Cerebellar nuclear complex (tissue), 1 donor: ENCODE results near the gene TSPAN32.
"Not testable (repeated sequence)": the region's sequence is repeated elsewhere in the genome, so short reads cannot be mapped to it uniquely, and the experiment has no call there.

Experiments used
- DNase-seq, 2 experiments: peaks; one replicate each; lab custom pipeline; 2025; lab: John Stamatoyannopoulos, UW

TSPAN32 gene

GRCh38 chr11:2342981-2343380 lies 41.2 kb downstream of the TSPAN32 start:
- no peak for DNase-seq

- no peak for DNase-seq
Measured at GRCh38 chr11:2343502-2343901, 41.7 kb downstream of the TSPAN32 start.

DNA sequence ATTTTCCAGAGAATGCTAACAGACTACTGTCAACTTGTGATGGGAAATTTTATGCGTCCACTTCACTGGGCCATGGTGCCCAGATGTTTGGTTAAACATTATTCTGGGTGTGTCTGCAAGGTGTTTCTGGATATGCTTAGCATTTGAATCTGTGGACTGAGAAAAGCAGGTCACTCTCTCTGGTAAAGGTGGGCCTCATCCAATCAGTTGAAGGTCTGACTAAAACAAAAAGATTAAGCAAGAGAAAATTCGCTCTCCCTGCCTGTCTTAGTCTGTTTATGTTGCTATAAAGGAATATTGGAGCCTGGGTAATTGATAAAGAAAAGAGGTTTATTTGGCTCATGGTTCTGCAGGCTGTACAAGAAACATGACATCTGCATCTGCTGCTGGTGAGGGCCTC lies 43.2 kb downstream of the TSPAN32 start:
- DNase-seq: no peak

DNA sequence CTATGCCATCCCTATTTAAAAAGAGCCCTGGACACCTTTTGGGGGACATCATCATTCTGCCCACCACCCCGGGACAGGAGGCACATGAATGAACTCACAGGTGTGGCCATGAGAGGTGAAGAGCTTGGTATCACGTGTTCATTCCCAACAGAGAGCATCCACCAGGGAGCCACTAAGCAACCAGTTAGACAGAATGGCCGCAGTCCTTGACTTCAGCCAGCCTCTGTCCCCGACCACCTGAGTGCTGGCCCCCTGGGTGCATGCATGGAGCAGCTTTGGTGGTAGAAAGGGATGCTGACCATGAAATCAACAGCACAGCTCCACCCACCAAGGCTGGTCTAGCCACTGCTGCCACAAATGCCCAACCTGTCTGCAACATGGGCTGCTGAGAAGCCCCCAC lies 44.2 kb downstream of the TSPAN32 start:
- no peak for DNase-seq

DNA sequence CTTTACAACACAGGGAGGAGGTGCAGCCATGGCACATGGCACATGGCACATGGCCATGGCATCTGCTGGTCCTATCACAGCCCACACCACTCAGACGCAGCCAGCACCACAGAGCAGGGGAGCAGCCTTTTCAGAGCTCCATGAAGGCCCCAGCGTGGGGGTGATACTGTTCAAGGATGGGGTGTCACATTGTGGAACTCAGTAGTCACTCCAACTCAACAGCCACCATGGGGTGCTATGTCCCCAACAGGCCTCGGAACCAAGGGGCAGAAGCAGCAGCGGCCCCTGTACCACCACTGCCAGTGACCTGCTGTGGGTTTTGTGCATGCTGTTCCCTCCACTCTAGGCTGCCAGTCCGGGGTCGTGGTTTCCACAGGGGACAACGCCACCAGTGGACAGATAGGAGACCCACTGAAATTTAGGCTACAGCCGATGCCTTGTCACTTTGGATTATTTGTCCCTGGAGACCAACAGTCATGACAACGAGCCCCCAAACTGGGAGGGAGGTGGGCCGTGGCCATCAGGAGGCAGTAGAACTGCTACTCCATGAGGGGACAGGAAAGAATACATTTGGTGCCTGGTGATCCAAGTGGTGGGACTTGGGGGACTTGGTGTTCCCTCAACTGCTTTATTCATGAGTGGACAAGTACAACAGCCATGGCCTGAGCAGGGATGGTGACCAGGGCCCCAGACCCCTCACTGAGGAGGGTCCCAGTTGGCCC lies 44.9 kb downstream of the TSPAN32 start:
- DNase-seq: no peak

- no peak for DNase-seq
Measured at GRCh38 chr11:2347308-2347830, 45.6 kb downstream of the TSPAN32 start.

DNA sequence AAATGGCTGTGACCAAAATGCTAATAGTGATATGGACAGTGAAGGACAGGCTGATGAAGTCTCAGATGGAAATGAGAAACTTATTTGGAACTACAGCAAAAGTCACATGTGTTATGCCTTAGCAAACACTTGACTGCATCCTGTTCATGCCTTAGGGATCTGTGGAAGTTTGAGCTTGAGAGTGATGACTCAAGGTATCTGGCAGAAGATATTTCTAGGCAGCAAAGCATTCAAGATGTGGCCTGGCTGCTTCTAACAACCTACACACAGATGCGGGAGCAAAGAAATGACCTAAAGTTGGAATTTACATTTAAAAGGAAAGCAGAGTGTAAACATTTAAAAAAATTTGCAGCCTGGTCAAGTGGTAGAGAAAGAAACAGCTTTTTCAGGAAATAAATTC lies 47.2 kb downstream of the TSPAN32 start:
- DNase-seq: no peak

DNA sequence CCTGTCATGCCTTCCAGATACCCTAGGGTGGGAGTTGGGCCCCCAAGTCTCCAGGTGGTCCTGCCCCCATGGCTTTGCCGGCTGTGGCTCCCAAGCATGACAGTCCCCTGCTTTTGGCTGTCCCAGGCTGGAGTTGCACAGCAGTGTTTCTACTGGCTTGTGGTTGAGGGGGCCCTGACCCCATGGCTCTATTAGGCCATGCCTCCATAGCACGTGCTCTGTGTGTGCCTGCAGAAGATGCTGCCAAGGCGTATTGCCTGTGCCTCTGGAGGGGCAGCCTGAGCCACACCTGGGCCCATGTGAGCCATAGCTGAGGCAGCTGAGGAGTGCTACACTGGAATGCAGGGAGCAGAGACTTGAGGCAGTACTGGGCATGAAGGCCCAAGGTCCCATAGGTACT lies 49.9 kb downstream of the TSPAN32 start:
- no peak for DNase-seq

DNA sequence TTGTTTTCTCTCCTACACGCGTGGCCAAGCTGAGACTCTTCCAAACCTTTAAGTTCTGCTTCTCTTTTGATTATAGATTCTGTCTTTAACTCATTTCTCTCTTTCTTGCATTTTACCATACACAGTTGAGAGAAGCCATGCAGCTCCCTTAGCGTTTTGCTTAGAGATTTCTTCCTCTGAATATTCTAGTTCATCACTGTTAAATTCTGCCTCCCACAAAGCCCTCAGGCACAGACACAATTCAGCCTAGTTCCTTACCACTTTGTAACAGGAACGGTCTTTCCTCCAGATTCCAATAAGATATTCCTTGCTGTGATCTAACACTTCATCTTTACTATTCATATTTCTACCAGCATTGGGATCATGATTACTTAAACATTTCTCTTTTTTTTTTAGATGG lies 50.6 kb downstream of the TSPAN32 start:
- DNase-seq: no peak

DNA sequence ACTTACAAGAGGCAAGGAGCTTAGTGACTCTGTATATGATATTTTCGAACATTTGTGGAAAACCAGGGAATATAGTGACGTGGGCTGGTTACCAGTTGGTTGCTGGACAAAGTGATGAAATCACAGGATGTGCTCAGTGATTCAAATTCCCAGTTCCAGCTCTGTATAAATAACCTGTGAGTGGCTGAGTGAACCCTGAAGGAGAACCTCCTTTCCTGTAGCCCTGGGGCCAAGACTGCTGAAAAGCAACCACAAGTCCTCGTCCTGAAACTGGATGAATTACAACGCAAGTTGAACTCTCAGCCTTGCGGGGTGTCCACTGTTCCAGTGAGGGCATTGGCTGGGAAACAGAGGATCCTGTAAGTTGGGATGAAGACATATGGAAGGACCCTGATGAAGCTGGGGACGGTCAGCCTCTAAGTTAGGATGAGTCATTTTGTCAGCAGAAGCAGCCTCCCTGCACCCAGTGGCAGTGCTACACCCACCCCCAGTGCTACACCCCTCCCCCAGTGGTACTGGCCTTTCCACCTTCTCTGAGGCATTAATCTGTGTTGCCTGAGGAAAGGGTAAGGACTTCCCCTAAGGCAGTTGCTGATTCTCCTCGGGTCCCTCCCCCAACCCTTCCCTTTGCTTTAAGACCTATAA lies 53.3 kb downstream of the TSPAN32 start:
- no peak for DNase-seq

- no peak for DNase-seq
Measured at GRCh38 chr11:2357246-2357645, 55.4 kb downstream of the TSPAN32 start.

GRCh38 chr11:2357651-2358050 lies 55.8 kb downstream of the TSPAN32 start:
- DNase-seq: not testable (repeated sequence)

- no peak for DNase-seq
Measured at GRCh38 chr11:2358754-2359442, 57.1 kb downstream of the TSPAN32 start.

- no peak for DNase-seq
Measured at GRCh38 chr11:2359557-2359956, 57.7 kb downstream of the TSPAN32 start.

- DNase-seq: no peak
Measured at GRCh38 chr11:2360081-2360642, 58.3 kb downstream of the TSPAN32 start.

DNA sequence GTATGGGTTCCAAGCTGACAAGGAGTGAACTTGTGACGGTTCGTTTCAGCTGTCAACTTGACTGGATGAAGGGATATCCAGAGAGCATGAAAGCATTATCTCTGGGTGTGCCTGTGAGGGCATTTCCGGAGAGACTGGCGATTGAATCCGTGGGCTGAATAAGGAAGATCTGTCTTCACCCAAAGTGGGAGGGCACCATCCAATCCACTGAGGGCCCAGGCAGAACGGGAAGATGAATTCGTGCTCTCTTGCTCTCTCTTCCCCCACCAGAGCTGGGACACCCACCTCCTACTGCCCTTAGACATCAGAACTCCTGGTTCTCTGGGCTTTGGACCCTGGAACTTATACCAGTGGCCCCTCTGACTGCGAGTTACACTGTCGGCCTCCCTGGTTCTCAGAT lies 59.8 kb downstream of the TSPAN32 start:
- no peak for DNase-seq

GRCh38 chr11:2362414-2362813 lies 60.6 kb downstream of the TSPAN32 start:
- DNase-seq: no peak

DNA sequence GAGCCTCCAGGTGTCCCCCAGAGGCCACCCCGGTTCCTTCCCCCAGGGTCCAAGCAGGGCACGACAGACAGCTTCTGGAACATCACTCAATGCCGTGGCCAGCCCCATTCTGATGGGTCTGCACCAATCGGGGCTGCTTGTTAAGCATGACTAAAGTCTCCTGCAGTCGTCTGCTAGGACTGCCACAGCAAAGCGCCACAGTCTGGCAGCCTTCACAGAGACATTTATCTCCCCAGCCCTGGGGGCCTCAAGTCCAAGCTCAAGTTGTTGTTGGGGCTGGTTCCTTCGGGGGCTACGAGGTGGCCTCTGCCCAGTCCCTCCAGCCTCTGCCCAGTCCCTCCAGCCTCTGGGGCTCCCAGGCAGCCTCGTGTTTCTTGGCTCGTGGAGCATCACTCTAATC lies 61.3 kb downstream of the TSPAN32 start:
- DNase-seq: no peak

DNA sequence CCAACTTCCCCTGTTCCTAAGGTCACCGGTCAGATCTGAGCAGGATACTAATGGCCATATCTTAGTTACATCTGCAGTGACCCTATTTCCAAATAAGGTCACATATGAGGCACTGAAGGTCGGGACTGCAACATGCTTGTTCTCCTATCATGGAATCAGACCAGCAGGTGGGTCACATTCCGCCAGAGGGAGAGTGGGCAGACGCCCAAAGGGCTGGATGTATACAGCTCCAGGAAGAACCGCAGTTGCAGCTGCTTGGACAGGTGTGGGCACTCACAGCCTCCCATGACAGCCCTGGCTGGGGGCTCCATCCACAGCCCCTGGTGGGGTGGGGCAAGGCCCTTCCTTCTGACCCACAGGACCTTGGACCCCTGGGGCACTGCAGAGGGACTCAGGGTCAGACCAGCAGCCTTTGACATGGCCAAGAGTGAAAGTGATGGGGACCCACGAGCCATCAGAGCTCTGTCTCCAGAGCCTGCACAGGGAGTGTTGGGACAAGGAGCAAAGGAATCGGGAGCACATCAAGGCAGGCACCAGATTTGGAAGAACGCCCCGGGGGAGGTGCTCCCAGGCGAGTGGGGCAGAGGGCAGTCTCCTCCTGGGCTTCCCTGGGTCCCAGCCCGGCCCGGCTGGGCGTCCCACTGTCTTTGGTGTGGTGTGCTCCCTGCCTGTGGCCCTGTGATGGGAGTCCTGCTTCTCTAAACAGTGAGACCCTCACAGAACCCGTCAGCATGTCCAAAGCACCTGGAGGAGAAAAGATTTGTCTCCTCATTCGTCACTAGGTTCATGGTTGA lies 62.0 kb downstream of the TSPAN32 start:
- no peak for DNase-seq

- not testable (repeated sequence) for DNase-seq
Measured at GRCh38 chr11:2364386-2364785, 62.6 kb downstream of the TSPAN32 start.

DNA sequence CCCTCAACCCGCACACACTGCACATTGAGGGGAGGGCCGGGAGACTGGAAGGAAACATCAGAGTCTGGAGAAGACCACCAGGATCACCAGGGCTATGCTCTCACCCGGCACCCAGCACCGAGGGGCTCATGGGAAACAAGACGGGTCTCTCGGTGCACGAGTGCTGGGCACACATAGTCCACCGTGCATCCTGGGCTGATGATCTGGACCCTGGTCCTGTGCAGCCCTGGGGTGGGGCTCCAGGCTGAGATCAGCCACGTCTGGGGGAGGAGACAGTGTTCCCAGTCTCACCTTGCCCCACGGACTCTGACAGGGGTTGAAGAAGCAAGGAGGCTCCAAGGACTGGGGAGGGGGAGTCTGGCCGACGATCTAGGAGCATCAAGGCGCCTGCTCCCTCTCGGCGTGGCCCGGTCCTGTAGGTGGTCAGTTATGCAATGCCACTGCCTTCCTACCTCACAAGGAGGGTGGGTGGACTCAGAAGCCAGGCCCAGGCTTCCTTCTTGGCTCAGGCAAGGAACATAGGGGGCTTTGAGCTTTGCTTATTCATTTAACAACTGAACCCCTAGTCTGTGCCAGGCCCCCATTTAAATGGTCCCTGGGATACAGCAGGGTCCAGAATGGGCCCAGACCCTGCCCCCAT lies 63.9 kb downstream of the TSPAN32 start:
- no peak for DNase-seq
